Upper lobe of left lung (tissue), 4 donors: ENCODE measurements around the gene CASQ2.

Experiments used
- CTCF ChIP-seq, 6 experiments: fragments of 450-650 bp in 4 of 6; fragments of 200-600 bp in 2 of 6; sonication (generic) in 2 of 6; IDR thresholded peaks; one replicate each; pipeline ENCODE4 v1.5.1; 2016 to 2019; ENCODE audit warnings: antibody characterized with exemption in 6 of 6
- EP300 ChIP-seq, 4 donors: sonication (generic); formaldehyde crosslinking; IDR thresholded peaks; one replicate each; pipeline ENCODE4 v1.5.1; 2017; ENCODE audit warnings: antibody characterized with exemption in 4 of 4, control low read depth in 2 of 4
- POLR2A ChIP-seq, 4 donors: fragments of 450-650 bp; IDR thresholded peaks; one replicate each; pipeline ENCODE4 v1.5.1; 2016 to 2017; ENCODE audit warnings: antibody characterized with exemption in 4 of 4, mild to moderate bottlenecking in 2 of 4

GRCh38 chr1:115728341-115728740 is 40.2 kb downstream of the CASQ2 start:
- TF ChIP-seq CTCF (IDR thresholded peaks at IDR 0.05): no peak
- TF ChIP-seq POLR2A (IDR thresholded peaks at IDR 0.05): no peak
- no peak for TF ChIP-seq EP300 (IDR thresholded peaks at IDR 0.05)
